Ascending aorta (tissue), 2 donors: ENCODE data around the gene LRRC37B. TPM values are rescaled to one million over a fixed set of nuclear protein-coding genes. Genes with fewer than 3 reads are reported as not detected.
"Not testable (repeated sequence)": the region's sequence is repeated elsewhere in the genome, so short reads cannot be mapped to it uniquely, and the experiment has no call there.

ENCODE experiments used
- DNase-seq, 2 donors: peaks; one replicate each; pipeline ENCODE4 v3.0.0-alpha.2; 2019; ENCODE audit warnings: low spot score in 2 of 2
- H3K27ac ChIP-seq, 2 donors: fragments of 200-600 bp; sonication (generic); one replicate each; pipeline ENCODE4 v1.5.1; 2016 to 2017; ENCODE audit warnings: mild to moderate bottlenecking in 1 of 2
- H3K27me3 ChIP-seq: fragments of 200-600 bp; sonication (generic); one replicate; pipeline ENCODE4 v1.5.1; 2017
- H3K36me3 ChIP-seq, 2 donors: fragments of 200-600 bp; sonication (generic); one replicate each; pipeline ENCODE4 v1.5.1; 2016
- H3K4me1 ChIP-seq, 2 donors: fragments of 200-600 bp; sonication (generic); one replicate each; pipeline ENCODE4 v1.5.1; 2016 to 2017; ENCODE audit warnings: mild to moderate bottlenecking in 1 of 2
- H3K4me3 ChIP-seq, 2 donors: fragments of 200-600 bp; sonication (generic); one replicate each; pipeline ENCODE4 v1.5.1; 2016 to 2017; ENCODE audit warnings: mild to moderate bottlenecking in 1 of 2
- H3K9me3 ChIP-seq, 2 donors: fragments of 200-600 bp; sonication (generic); one replicate each; pipeline ENCODE4 v1.5.1; 2016
- CTCF ChIP-seq, 3 experiments: fragments of 200-600 bp in 2 of 3; fragments of 450-650 bp in 1 of 3; sonication (generic) in 2 of 3; IDR thresholded peaks; one replicate each; pipeline ENCODE4 v1.5.1; 2016 to 2019; ENCODE audit warnings: antibody characterized with exemption in 3 of 3, mild to moderate bottlenecking in 1 of 3, moderate library complexity in 1 of 3
- intact Hi-C: fragments of 100-400 bp; cut with DNase I; formaldehyde crosslinking; loops from one replicate; pipeline ENCODE4 v1.15.1; 2023
- total RNA-seq: library from RNA; depleted of rRNA; stranded (reverse); fragments of >200 nt; gene quantifications from one replicate; pipeline ENCODE4 v1.1.0, GENCODE V29; 2016

Gene LRRC37B
- total RNA-seq, 1 donor from 2014 or later, result 0.75 TPM

- H3K9me3 ChIP-seq, H3K27me3 ChIP-seq, intact Hi-C loops, H3K36me3 ChIP-seq, H3K27ac ChIP-seq, H3K4me1 ChIP-seq: not testable (repeated sequence)
- peak in 1 of 2 donors; percentile 68 for DNase-seq
- peak overlapping the region in 1 of 2 donors; percentile 32 for H3K4me3 ChIP-seq
- TF ChIP-seq CTCF (IDR thresholded peaks at IDR 0.05), result peak in 2 of 3 experiments; percentile 36 to 52
These were observed 59.9 kb downstream of the LRRC37B start for GRCh38 chr17:32066863-32067642.

- H3K27me3 ChIP-seq, H3K36me3 ChIP-seq, H3K4me1 ChIP-seq, H3K27ac ChIP-seq, intact Hi-C loops, H3K4me3 ChIP-seq, H3K9me3 ChIP-seq, DNase-seq: not testable (repeated sequence)
These were observed 61.9 kb downstream of the LRRC37B start for GRCh38 chr17:32069067-32069466.

GRCh38 chr17:32071961-32072360 lies 64.8 kb downstream of the LRRC37B start:
- H3K4me3 ChIP-seq, H3K4me1 ChIP-seq, DNase-seq, intact Hi-C loops, H3K27ac ChIP-seq, H3K36me3 ChIP-seq, H3K27me3 ChIP-seq, H3K9me3 ChIP-seq: not testable (repeated sequence)

GRCh38 chr17:32073131-32073530 lies 65.9 kb downstream of the LRRC37B start:
- H3K4me3 ChIP-seq, H3K27ac ChIP-seq, intact Hi-C loops, H3K27me3 ChIP-seq, DNase-seq, H3K4me1 ChIP-seq, H3K9me3 ChIP-seq, H3K36me3 ChIP-seq: not testable (repeated sequence)

GRCh38 chr17:32079753-32080152 lies 72.6 kb downstream of the LRRC37B start:
- H3K4me3 ChIP-seq, DNase-seq, H3K36me3 ChIP-seq, H3K27me3 ChIP-seq, H3K27ac ChIP-seq, H3K9me3 ChIP-seq, H3K4me1 ChIP-seq, intact Hi-C loops: not testable (repeated sequence)

GRCh38 chr17:32083550-32083979 lies 76.4 kb downstream of the LRRC37B start:
- intact Hi-C loops, H3K27ac ChIP-seq: not testable (repeated sequence)

GRCh38 chr17:32084003-32084941 lies 77.1 kb downstream of the LRRC37B start:
- intact Hi-C loops, DNase-seq, H3K4me1 ChIP-seq, H3K27ac ChIP-seq, H3K27me3 ChIP-seq, H3K36me3 ChIP-seq, H3K9me3 ChIP-seq: not testable (repeated sequence)
- H3K4me3 ChIP-seq, result peak overlapping the region; percentile 43 to 75

More at GRCh38 chr17:32083550-32083979, 76.4 kb downstream of the LRRC37B start:
- H3K36me3 ChIP-seq, H3K9me3 ChIP-seq, H3K27me3 ChIP-seq, DNase-seq, H3K4me1 ChIP-seq: not testable (repeated sequence)
- H3K4me3 ChIP-seq, result peak overlapping the region; percentile 43 to 75

GRCh38 chr17:32084942-32085829 lies 78.0 kb downstream of the LRRC37B start:
- H3K4me1 ChIP-seq, H3K27me3 ChIP-seq, H3K36me3 ChIP-seq, H3K9me3 ChIP-seq, H3K4me3 ChIP-seq, intact Hi-C loops, DNase-seq, H3K27ac ChIP-seq: not testable (repeated sequence)

GRCh38 chr17:32086833-32087232 lies 79.7 kb downstream of the LRRC37B start:
- H3K36me3 ChIP-seq, H3K27ac ChIP-seq, DNase-seq, H3K4me3 ChIP-seq, H3K9me3 ChIP-seq, H3K27me3 ChIP-seq, intact Hi-C loops, H3K4me1 ChIP-seq: not testable (repeated sequence)

- H3K9me3 ChIP-seq, H3K27me3 ChIP-seq, H3K27ac ChIP-seq, H3K4me3 ChIP-seq, H3K4me1 ChIP-seq, DNase-seq, H3K36me3 ChIP-seq, intact Hi-C loops: not testable (repeated sequence)
These were observed 84.9 kb downstream of the LRRC37B start for GRCh38 chr17:32092062-32092461.
